Testis (tissue), 3 donors: ENCODE measurements around the gene LRRN2. TPM values are rescaled to one million over a fixed set of nuclear protein-coding genes. Genes with fewer than 3 reads are reported as not detected.

Source experiments
- DNase-seq: peaks from one replicate; pipeline ENCODE4 v3.0.0-alpha.2; 2019
- H3K27ac ChIP-seq, 2 donors: fragments of 200-600 bp; sonication (generic); one replicate each; pipeline ENCODE4 v1.5.1; 2019
- H3K27me3 ChIP-seq: fragments of 200-600 bp; sonication (generic); one replicate; pipeline ENCODE4 v1.5.1; 2019
- H3K36me3 ChIP-seq: fragments of 200-600 bp; sonication (generic); one replicate; pipeline ENCODE4 v1.5.1; 2017; ENCODE audit warnings: low read depth; ENCODE audit errors: missing control alignments
- H3K4me1 ChIP-seq: fragments of 200-600 bp; sonication (generic); one replicate; pipeline ENCODE4 v1.5.1; 2019
- H3K4me3 ChIP-seq, 2 donors: fragments of 200-600 bp; sonication (generic); one replicate each; pipeline ENCODE4 v1.5.1; 2017 to 2019
- H3K9me3 ChIP-seq: fragments of 200-600 bp; sonication (generic); one replicate; pipeline ENCODE4 v1.5.1; 2017
- POLR2A ChIP-seq: fragments of 450-650 bp; IDR thresholded peaks from one replicate; pipeline ENCODE4 v1.6.1; 2017; ENCODE audit warnings: antibody characterized with exemption, mild to moderate bottlenecking, moderate library complexity
- WGBS, 2 donors: methylation state at CpG; one replicate each; pipeline ENCODE4 v1.1.5; 2018; 5-methylcytosine and 5-hydroxymethylcytosine counted together
- intact Hi-C: fragments of 100-400 bp; cut with DNase I; formaldehyde crosslinking; loops from one replicate; pipeline ENCODE4 v1.15.1; 2023; ENCODE audit warnings: low total_unique reads
- polyA plus RNA-seq: library from polyadenylated mRNA; stranded (reverse); fragments of 350-450 nt; fragmentation: Illumina TruSeq; extraction: RNeasy Lipid Tissue Mini Kit (QIAGEN cat#74804); gene quantifications from one replicate; pipeline ENCODE4 v1.2.3, GENCODE V29; 2014; ENCODE audit warnings: low read depth, low replicate concordance; ENCODE audit not compliant: insufficient read depth
- small RNA-seq, 2 donors: library from RNA; depleted of rRNA; stranded (forward); fragments of <200 nt; gene quantifications; one replicate each; pipeline ENCODE3, GENCODE V24; 2016
- total RNA-seq, 2 donors: library from RNA; depleted of rRNA; stranded (reverse); fragments of >200 nt; gene quantifications; one replicate each; pipeline ENCODE4 v1.2.3, GENCODE V29; 2016
- TF ChIP-seq, protein P1 (sequence below), 3 experiments: fragments of 450-650 bp in 2 of 3; fragments of 200-600 bp in 1 of 3; sonication (generic) in 1 of 3; IDR thresholded peaks; one replicate each; pipeline ENCODE4 v1.5.1; 2016 to 2019; ENCODE audit warnings: antibody characterized with exemption in 3 of 3, mild to moderate bottlenecking in 2 of 3, moderate library complexity in 1 of 3

LRRN2 gene
- total and polyA plus RNA-seq, 3 donors from 2014 or later: 16.7 to 27.4 (median 19.5) TPM

DNA sequence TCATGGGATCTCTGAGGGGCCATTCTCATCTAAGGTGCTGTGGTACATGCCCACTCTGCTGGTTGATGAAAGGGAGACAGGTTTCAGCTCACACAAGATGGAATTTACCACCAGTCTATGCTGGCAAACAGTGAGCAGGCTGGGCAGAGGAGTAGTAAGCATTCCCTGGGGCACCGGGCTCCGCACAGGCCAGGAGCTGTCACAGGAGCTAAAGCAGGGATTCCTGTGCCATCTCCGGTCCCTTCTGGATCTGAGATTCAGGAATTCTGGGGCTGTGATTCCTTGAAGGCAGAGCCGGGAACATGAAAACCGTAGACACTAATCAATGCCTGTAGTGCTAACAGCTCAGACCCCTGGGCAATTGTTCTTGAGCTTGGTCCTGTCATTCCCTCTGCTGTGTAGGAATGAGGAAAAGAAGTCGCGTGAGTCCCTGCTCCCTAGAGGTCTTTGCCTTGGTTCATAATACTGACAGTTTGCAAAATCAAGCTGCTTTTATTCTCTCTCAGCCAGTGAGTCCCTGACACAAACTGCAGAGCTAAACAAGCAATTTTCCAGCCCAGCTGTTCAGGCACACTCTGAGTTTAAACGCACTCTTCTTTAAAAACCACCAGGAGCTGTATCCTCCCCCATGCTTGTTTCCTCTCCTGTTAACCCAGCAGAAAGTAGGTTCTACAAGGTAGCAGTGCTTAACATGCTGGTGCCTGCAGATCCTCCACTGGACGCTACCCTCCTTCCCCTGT, 116.8 kb downstream of the LRRN2 start:
- TF ChIP-seq POLR2A: no peak
- TF ChIP-seq, protein P1, sequence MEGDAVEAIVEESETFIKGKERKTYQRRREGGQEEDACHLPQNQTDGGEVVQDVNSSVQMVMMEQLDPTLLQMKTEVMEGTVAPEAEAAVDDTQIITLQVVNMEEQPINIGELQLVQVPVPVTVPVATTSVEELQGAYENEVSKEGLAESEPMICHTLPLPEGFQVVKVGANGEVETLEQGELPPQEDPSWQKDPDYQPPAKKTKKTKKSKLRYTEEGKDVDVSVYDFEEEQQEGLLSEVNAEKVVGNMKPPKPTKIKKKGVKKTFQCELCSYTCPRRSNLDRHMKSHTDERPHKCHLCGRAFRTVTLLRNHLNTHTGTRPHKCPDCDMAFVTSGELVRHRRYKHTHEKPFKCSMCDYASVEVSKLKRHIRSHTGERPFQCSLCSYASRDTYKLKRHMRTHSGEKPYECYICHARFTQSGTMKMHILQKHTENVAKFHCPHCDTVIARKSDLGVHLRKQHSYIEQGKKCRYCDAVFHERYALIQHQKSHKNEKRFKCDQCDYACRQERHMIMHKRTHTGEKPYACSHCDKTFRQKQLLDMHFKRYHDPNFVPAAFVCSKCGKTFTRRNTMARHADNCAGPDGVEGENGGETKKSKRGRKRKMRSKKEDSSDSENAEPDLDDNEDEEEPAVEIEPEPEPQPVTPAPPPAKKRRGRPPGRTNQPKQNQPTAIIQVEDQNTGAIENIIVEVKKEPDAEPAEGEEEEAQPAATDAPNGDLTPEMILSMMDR (IDR thresholded peaks at IDR 0.05): no peak
- DNase-seq: no peak
- no peaks in the 10 kb centered on the region for H3K4me1 ChIP-seq
- H3K27ac ChIP-seq: no peak overlapping the region
- no peaks in the 10 kb centered on the region for H3K9me3 ChIP-seq
- no peaks in the 10 kb centered on the region for H3K36me3 ChIP-seq
- intact Hi-C loops: no loop called here
- WGBS, 2 donors: 89 to 95% methylated on average over 7 to 9 of the region's 9 CpGs
- H3K4me3 ChIP-seq: no peak overlapping the region
- H3K27me3 ChIP-seq: no peaks in the 10 kb centered on the region

Small RNA genes within 50 kb of the gene (small RNA-seq; reads per million reads assigned to genes)
- 0 reads per million in 2 donors for gene RF00601
- 0 reads per million in 2 donors for gene RNA5SP75

Other genes starting within 250 kb of the LRRN2 start
- gene PIK3C2B, start 190.9 kb downstream of the LRRN2 start, total RNA-seq: 10 to 100 TPM; 12.7 to 20.1 TPM
- gene PIK3C2B, start 190.9 kb downstream of the LRRN2 start, polyA plus RNA-seq: 7.6 TPM
- 100 to 1,000 TPM in 1 of 2 donors, 10 to 100 TPM in 1; 96.2 to 110 TPM for gene MDM4, start 169.3 kb downstream of the LRRN2 start, total RNA-seq
- gene MDM4, start 169.3 kb downstream of the LRRN2 start, polyA plus RNA-seq: 43.3 TPM
- 10 to 100 TPM in 1 of 2 donors, 1 to 10 TPM in 1; 9.9 to 13.9 TPM for gene NFASC, start 185.1 kb upstream of the LRRN2 start, total RNA-seq
- 10.2 TPM for gene NFASC, start 185.1 kb upstream of the LRRN2 start, polyA plus RNA-seq